HG03571 (cell line): ENCODE results near the gene CDH22.

Experiments used
- ATAC-seq: cut with Tn5 transposase; IDR thresholded peaks from one replicate; pipeline ENCODE4 v1.9.1; 2021; ENCODE audit not compliant: unreplicated experiment

The CDH22 gene

GRCh38 chr20:46219190-46219589 is 89.1 kb downstream of the CDH22 start:
- ATAC-seq, result no peak

- ATAC-seq, result no peak
Measured at GRCh38 chr20:46218656-46219055, 89.6 kb downstream of the CDH22 start.

- ATAC-seq, result no peak
Measured at GRCh38 chr20:46217583-46217982, 90.7 kb downstream of the CDH22 start.

- no peak for ATAC-seq
Measured at GRCh38 chr20:46216770-46217464, 91.4 kb downstream of the CDH22 start.

GRCh38 chr20:46215913-46216707 is 92.2 kb downstream of the CDH22 start:
- no peak for ATAC-seq

GRCh38 chr20:46214824-46215488 is 93.3 kb downstream of the CDH22 start:
- no peak for ATAC-seq

- ATAC-seq, result no peak
Measured at GRCh38 chr20:46213946-46214823, 94.1 kb downstream of the CDH22 start.

GRCh38 chr20:46212876-46213275 is 95.4 kb downstream of the CDH22 start:
- no peak for ATAC-seq

GRCh38 chr20:46212252-46212651 is 96.0 kb downstream of the CDH22 start:
- no peak for ATAC-seq

- no peak for ATAC-seq
Measured at GRCh38 chr20:46211331-46211722, 97.0 kb downstream of the CDH22 start.

- ATAC-seq, result no peak
Measured at GRCh38 chr20:46210672-46211330, 97.5 kb downstream of the CDH22 start.

- no peak for ATAC-seq
Measured at GRCh38 chr20:46209930-46210671, 98.2 kb downstream of the CDH22 start.

- no peak for ATAC-seq
Measured at GRCh38 chr20:46207793-46208192, 100.5 kb downstream of the CDH22 start.

- no peak for ATAC-seq
Measured at GRCh38 chr20:46206992-46207549, 101.2 kb downstream of the CDH22 start.

- no peak for ATAC-seq
Measured at GRCh38 chr20:46206025-46206424, 102.3 kb downstream of the CDH22 start.

GRCh38 chr20:46205349-46205748 is 102.9 kb downstream of the CDH22 start:
- no peak for ATAC-seq

- ATAC-seq, result no peak
Measured at GRCh38 chr20:46204594-46205186, 103.6 kb downstream of the CDH22 start.

- no peak for ATAC-seq
Measured at GRCh38 chr20:46203510-46203837, 104.8 kb downstream of the CDH22 start.
